ENCODE measurements around the gene CT45A1.
"Not testable (repeated sequence)": the region's sequence is repeated elsewhere in the genome, so short reads cannot be mapped to it uniquely, and the experiment has no call there.

Gene CT45A1, protein sequence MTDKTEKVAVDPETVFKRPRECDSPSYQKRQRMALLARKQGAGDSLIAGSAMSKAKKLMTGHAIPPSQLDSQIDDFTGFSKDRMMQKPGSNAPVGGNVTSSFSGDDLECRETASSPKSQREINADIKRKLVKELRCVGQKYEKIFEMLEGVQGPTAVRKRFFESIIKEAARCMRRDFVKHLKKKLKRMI

DNA sequence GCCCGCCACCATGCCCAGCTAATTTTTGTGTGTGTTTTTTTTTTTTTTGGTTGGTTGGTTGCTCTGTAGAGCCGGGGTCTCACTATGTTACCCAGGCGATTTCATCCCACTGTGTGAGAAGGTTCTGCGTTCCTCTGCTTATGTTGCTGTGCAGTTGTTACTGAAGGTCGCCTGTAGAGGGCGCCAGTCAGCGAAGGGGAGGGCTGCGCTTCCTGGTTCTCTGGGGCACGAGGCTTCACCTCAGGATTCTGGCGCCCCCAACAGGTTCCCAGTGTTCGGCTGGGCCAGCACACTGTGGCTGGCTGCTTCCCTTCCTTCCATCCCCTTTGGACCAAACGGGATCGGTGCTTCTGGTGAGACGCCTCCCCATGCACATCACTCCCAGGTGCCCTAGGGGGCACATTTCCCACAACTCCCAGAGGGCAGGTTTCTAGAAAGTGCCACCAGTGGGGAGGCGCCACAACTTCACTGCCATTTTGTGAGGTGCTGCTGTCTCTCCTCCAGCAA is at the start of gene CT45A1:
Gene CT45A1, plus strand, starts transcription at position 457 of the 507 bp plus-strand sequence. CDS start 5,302 bp downstream, outside the sequence.
- not testable (repeated sequence) for DNase-seq

GRCh38 chrX:135672979-135673378 is 40.5 kb upstream of the CT45A1 start:
- not testable (repeated sequence) for DNase-seq

GRCh38 chrX:135688137-135688536 is 25.3 kb upstream of the CT45A1 start:
- no peak for DNase-seq

DNA sequence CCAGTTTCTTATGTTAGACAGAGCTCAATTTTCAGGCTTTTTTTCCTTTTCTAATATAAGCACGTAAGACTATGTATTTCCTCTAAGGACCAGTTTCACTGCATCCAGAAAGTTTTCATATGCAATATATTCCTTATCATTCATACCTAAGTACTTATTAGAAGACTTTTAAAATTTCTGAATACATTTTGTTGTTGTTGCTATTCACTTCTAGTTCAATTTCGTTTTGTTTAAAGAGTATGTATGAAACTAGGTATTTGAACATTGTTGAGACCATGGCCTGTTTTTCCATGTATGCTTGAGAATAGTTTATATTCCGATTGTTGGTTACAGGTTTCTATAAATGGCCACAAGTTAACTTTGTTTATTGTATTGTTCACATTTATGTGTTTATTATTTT is 18.0 kb upstream of the CT45A1 start:
- no peak for DNase-seq

DNA sequence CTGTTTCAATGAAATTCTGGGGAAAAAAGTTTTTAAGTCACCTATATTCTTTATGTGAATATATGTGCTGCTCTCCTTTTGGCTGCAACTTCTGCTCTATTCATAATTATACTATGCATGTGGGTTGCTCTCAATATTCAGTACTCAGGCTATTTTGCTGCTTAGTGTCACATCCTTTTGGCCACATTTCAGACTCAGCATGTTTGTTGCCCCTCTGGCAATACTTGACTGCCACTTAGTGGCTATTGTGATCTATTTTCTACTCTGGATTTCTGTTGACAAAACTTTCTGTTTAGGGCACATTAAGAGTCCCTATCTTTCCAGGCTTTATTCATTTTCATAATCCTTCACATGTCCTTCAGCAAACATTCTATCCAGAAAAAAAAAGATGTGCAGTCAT is 15.8 kb upstream of the CT45A1 start:
- no peak for DNase-seq

DNA sequence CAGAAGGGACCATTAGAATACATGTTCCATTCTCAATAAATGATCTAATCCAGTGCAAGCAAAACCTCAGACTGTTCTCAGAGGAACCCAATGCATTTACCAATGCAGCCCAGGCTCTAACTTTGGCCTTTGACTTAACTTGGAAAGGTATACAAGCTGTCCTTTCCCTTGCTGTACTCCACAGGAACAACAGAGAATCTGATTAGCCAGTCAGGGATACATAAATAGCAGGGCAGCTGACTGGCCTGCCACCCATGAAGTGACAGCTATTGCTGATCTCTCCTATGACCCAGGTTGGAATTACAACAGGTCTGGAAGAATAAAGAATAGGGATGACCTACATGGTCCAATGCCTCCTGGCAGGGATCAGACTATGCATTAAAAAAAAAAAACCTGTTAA is 14.5 kb upstream of the CT45A1 start:
- DNase-seq, result no peak

- DNase-seq, result peak; percentile 8
Measured at GRCh38 chrX:135707880-135708279, 5.6 kb upstream of the CT45A1 start.

DNA sequence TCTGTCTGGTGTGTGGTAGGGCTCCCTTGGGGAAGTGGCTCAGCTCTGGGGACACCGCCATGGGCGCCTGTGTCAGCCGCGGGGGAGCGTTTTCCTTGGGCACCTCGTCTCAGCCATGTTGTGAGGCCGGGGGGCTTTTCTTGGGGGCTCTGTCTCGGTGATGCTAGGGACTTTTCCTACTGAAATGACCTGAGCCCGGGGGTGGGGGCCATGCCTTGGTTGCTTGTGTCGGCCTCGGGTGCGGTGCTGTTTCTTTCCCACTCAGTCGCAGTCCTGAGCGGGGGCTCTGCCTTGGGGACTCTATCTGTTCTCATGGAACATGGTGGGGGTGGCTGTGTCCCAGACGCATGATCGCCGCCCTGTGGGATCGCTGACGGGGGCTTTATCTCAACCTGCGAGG is 356 bp downstream of the CT45A1 start:
- DNase-seq, result no peak

DNA sequence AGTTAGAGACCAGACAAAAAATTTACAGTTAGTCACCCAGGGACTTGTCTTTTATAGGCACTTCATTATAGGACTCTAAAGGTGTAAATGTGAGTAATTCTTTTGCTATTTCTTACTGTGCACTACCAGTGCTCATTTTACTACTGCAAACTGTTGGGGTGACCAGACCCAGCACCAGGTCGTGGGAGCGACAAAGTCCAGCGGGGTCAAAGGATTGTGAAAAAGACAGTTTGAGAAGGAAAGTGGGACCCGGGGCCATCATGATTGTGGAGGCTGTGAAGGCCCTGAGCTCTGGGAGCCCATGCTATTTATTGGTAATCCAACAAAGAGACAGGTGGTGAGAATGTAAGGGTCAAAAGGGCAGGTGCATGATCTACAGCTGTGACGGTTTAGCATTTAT is 21.2 kb downstream of the CT45A1 start:
- not testable (repeated sequence) for DNase-seq

DNA sequence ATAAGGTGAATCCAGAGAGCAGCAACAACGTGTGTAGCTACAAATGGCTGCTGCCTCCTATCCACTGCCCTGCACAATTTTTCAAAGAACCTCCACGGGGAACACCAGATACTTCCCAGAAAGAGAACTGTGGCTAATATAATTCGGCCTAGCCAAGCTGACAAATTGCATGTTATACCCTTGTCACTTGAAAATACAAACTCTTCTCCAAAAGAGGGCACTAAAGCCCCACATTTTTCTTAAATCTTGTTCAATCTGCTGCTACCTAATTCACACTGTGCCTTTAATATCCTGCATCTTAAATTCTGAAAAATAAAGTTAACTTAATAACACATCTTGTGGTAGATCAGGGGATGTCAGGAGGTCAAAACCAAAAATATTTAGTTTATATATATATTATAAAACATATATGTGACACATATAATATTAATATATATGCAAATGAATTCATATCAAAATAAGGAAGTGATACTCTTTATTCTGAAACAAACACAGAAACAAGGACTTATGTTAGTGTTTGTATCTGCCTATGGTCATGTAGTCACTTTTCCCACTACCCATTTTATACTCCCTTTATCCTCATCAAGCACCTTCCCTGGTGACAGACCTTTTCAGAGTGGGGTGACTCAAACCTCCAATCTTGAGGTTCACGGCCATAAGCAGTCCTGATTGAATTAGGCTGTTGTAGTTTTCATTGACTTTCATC is 24.1 kb downstream of the CT45A1 start:
- DNase-seq, result no peak

DNA sequence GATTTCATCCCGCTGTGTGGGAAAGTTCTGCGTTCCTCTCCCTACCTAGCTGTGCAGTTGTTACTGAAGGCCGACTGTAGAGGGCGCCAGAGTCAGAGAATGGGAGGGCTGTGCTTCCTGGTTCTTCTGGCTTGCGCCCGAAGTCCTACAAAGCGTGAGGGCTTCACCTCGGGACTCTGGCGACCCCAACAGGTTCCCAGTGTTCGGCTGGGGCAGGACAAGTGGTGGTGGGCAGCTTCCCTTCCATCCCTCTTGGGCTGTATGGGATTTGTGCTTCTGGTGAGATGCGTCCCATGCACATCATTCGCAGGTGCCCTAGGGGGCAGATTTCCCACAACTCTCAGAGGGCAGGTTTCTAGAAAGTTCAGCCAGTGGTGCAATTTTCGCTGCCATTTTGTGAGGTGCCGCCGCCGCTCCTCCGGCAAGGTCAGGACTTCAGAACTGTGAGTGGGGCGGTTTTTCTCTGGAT is 27.3 kb downstream of the CT45A1 start:
- DNase-seq, result peak; percentile 26

- DNase-seq, result no peak
Measured at GRCh38 chrX:135741192-135741715, 27.8 kb downstream of the CT45A1 start.

GRCh38 chrX:135744739-135745138 is 31.3 kb downstream of the CT45A1 start:
- not testable (repeated sequence) for DNase-seq

- not testable (repeated sequence) for DNase-seq
Measured at GRCh38 chrX:135768091-135768490, 54.7 kb downstream of the CT45A1 start, which contains the start of gene CT45A3. Gene CT45A3, minus strand, starts transcription at chrX:135768191. Its CDS starts 3,747 bp downstream, at chrX:135764444.

Data from activated CD4-positive, alpha-beta T cell treated with anti-CD3 and anti-CD28 coated beads, Interleukin-2, amount 50 U/mL, for 1 hour (primary cell).